Activated T-cell treated with anti-CD3 and anti-CD28 coated beads, Interleukin-2, amount 50 U/mL, for 72 hours (primary cell): Measurements from ENCODE around the gene CCDC167. TPM values are rescaled to one million over a fixed set of nuclear protein-coding genes. Genes with fewer than 3 reads are reported as not detected.

Source experiments
- ATAC-seq, 2 donors: fragments of 150-1000 bp; cut with Tn5 transposase; replicated peaks in 1 of 2; 2 replicates each; pipeline ENCODE4 v1.10.0; 2021; ENCODE audit warnings: moderate library complexity in 2 of 2, mild to moderate bottlenecking in 1 of 2
- DNase-seq, 2 donors: peaks; one replicate each; pipeline ENCODE4 v3.0.0; 2021 to 2022; ENCODE audit warnings: mixed read lengths in 1 of 2
- H3K27ac Mint-ChIP-seq: one replicate; pipeline ENCODE4 v1.8.0; 2022; ENCODE audit warnings: mild to moderate bottlenecking, moderate library complexity, mixed read lengths
- H3K27me3 Mint-ChIP-seq: one replicate; pipeline ENCODE4 v1.8.0; 2022; ENCODE audit warnings: low read depth, mixed read lengths
- H3K36me3 Mint-ChIP-seq, 2 donors: one replicate each; pipeline ENCODE4 v1.8.0; 2022; ENCODE audit warnings: mixed read lengths in 2 of 2, mild to moderate bottlenecking in 1 of 2; ENCODE audit not compliant: insufficient read depth in 2 of 2
- H3K4me1 Mint-ChIP-seq: one replicate; pipeline ENCODE4 v1.8.0; 2022; ENCODE audit warnings: low read depth, mixed read lengths
- H3K4me3 Mint-ChIP-seq, 2 donors: one replicate each; pipeline ENCODE4 v1.8.0; 2022; ENCODE audit warnings: mild to moderate bottlenecking in 2 of 2, mixed read lengths in 2 of 2, moderate library complexity in 2 of 2
- H3K9me3 Mint-ChIP-seq, 2 donors: one replicate each; pipeline ENCODE4 v1.8.0; 2022; ENCODE audit warnings: mixed read lengths in 2 of 2
- total RNA-seq, 2 donors: library from RNA; stranded (reverse); gene quantifications; one replicate each; pipeline ENCODE4 v1.2.3, GENCODE V29; 2022

CCDC167 gene
- total RNA-seq, 2 donors from 2014 or later, result 32.2 to 36.4 TPM

DNA sequence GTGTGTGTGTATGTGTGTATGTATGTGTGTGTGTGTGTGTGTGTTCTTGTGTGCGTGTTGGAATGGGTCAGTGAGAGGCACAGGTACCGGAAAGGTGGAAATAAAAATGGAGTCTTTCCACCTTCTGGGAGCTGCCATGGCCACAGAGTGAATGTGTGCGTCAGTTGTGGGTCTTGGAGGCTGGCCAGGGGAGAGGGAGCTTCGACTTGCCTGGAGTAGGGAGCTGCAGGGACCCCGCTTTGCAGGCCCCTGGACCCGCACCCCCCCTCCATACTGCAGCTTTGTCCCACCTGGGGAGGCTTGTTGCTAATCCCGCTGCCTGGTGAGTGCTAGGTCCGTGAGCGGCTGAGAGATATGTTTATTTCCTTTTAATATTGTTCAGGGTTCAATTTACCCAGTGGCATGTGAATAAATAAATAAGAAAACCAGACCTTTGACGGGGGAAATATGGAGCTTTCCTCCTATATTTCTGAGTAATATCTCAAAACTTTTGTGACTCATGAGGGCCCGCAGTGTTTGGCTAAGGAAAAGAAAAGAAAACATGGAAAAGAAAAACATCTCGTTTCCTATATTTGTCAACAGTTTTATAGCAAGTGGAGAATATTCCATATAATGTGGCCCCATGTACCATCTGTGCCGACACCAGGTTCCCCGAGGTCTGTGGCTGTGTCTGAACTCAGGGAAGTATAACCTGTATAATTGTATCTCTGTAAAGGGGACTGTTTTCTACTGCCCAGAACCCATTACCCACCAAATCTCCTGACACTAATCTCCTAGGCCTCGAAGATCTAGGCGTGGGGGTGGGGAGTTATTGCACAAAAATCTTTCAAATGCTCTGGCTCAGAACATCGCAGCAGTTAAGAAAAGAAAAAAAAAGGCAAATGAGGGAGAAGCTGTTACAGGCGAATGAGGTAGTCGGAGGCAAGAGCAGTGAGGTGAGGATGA lies 24.6 kb upstream of the CCDC167 start:
- no peak for DNase-seq
- ATAC-seq, result no peak
- Mint-ChIP-seq H3K4me1 (peaks cover 57% of the 10 kb centered on the region), H3K27me3 (no peaks in the 10 kb centered on the region), H3K4me3 (no peak overlapping the region), H3K27ac (no peak overlapping the region), H3K9me3 (no peaks in the 10 kb centered on the region), H3K36me3 (no peaks in the 10 kb centered on the region)

DNA sequence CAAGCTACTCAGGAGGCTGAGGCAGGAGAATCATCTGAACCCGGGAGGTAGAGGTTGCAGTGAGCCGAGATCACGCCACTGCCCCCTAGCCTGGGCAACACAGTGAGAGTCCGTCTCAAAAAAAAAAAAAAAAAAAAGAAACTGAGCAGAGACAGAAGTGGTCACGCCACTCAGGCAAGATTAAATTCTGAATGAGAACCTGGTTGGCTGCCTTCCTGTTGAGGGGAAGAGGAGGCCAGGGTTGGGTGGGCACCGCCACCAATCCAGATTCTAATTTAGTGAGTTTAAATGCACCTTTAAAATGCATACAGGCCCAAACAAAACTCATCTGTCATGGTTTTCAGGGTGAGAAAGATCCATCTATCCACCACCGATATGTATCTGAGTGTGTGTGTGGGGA lies 23.7 kb upstream of the CCDC167 start:
- Mint-ChIP-seq H3K4me3 (no peak overlapping the region), H3K27ac (no peak overlapping the region), H3K27me3 (peaks cover 7% of the 10 kb centered on the region), H3K9me3 (no peaks in the 10 kb centered on the region), H3K36me3 (no peaks in the 10 kb centered on the region), H3K4me1 (peaks cover 65% of the 10 kb centered on the region)
- no peak for ATAC-seq
- DNase-seq, result no peak

DNA sequence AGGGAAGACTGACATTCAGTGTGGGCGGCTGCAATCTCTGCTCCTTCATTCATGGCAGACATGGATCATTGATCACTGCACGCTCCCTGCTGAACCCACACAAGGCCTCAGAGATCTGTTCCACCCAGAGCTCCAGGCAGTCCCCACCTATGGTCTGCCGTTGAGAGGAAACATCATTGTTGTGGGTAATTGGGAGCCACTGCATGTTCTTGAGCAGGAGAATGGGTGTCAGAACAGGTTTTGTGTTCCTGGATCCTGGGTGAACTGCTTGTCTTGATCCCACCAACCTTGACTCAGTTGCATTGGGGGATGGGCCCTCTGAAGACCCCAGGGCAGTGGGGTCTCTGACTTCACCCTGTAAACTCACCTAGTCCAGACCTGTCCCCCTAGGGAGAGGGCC lies 23.1 kb upstream of the CCDC167 start:
- no peak for ATAC-seq
- H3K27ac Mint-ChIP-seq, result no peak overlapping the region
- no peak for DNase-seq
- H3K9me3 Mint-ChIP-seq, result no peaks in the 10 kb centered on the region
- H3K36me3 Mint-ChIP-seq, result no peaks in the 10 kb centered on the region
- peaks cover 71% of the 10 kb centered on the region for H3K4me1 Mint-ChIP-seq
- H3K4me3 Mint-ChIP-seq, result no peak overlapping the region
- H3K27me3 Mint-ChIP-seq, result peaks cover 8% of the 10 kb centered on the region

DNA sequence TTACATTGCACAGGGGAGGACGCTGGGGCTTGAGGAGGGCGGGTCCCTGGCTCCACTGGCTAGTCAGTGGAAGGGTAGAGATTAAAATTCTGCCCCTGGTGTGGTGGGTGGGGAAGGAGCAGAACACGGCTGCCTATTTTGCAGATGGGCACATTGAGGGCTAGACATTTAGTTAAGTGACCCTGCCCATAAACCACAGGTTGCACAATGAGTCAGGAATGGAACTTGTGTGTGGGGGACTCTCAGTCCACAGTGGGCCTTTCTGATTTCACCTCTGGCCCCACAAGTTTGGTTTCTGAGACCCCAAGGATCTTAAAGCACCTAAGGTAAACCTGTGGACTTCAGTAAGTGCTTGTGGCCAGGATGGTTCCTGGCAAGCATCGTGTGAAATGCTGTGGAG lies 22.0 kb upstream of the CCDC167 start:
- Mint-ChIP-seq H3K27me3 (peaks cover 8% of the 10 kb centered on the region), H3K9me3 (no peaks in the 10 kb centered on the region), H3K4me1 (peaks cover 83% of the 10 kb centered on the region), H3K27ac (no peak overlapping the region), H3K36me3 (no peaks in the 10 kb centered on the region), H3K4me3 (peak overlapping the region; percentile 20 to 44)
- ATAC-seq, result no peak
- DNase-seq, result no peak

DNA sequence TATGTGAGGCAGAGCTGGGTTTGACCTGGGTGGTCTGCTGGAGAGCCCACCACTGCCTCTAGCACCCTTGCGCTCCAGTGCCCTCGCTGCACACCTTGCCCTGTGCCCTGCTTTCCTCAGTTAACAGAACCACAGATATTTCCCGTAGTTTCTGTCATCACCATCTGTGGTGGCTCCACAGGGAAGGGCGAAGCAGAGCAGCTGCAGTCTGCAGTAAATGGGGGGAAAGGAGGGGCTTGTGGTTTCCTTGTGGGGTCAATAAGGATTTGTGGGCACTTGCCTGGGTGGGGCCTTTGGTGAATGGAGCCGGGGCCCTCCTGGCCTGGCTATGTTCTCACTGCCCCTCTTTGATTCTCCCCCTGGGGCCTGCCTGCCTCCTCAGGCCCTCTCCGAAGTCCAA lies 21.2 kb upstream of the CCDC167 start:
- Mint-ChIP-seq H3K27ac (no peak overlapping the region), H3K27me3 (peaks cover 8% of the 10 kb centered on the region), H3K4me1 (peaks cover 85% of the 10 kb centered on the region)

DNA sequence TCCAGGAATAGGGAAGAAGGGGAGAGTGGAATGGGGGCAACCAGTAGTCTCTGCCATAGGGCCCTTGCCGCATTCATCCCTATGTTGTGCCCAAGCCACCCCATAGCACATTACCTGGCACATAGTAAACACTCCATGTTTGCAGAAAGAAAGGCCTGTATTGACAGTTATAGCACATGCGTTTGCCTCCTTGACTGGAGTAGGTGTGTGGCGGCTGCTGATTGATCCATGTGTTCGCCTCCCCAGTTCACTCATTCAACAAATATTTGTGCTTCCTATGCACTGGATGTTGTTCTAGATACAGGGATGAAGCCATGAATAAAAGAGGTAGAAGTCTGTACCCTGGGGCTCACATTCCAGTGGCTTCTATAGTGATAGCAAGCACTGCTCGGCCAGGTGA lies 19.8 kb upstream of the CCDC167 start:
- H3K4me3 Mint-ChIP-seq, result peak overlapping the region in 1 of 2 donors; percentile 87
- DNase-seq (no peak), ATAC-seq (no peak)
- no peak overlapping the region for H3K27ac Mint-ChIP-seq
- H3K4me1 Mint-ChIP-seq, result peaks cover 85% of the 10 kb centered on the region
- peaks cover 8% of the 10 kb centered on the region for H3K27me3 Mint-ChIP-seq
- H3K36me3 Mint-ChIP-seq, result peaks cover 0 to 2% of the 10 kb centered on the region in 2 donors
- H3K9me3 Mint-ChIP-seq, result no peaks in the 10 kb centered on the region

More for the DNA sequence above, 21.2 kb upstream of the CCDC167 start:
- Mint-ChIP-seq H3K9me3 (no peaks in the 10 kb centered on the region), H3K36me3 (peaks cover 0 to 1% of the 10 kb centered on the region in 2 donors), H3K4me3 (no peak overlapping the region)
- ATAC-seq (no peak), DNase-seq (no peak)

DNA sequence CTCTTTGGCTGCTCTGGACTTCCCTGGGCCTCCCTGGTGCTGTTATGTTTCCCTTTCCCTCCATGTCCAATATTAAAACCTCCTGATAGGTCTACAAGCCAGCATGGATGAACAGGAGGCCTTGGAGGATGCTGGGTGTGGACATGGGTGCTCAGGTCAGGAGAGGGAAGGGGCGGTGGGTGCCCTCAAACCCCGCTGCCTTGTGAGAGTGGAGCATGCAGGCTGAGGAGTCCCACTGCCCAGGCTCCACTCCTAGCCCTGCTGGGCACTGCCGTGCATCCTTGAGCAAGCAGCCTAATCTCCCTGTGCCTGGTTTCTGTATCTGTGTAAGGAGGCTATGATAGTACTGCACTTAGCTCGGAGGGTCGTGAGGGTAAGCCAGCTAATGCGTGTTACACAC lies 18.4 kb upstream of the CCDC167 start:
- H3K9me3 Mint-ChIP-seq, result no peaks in the 10 kb centered on the region
- DNase-seq (no peak), ATAC-seq (no peak)
- peak overlapping the region; percentile 87 for H3K4me3 Mint-ChIP-seq
- H3K27me3 Mint-ChIP-seq, result peaks cover 8% of the 10 kb centered on the region
- H3K27ac Mint-ChIP-seq, result peak overlapping the region; percentile 22
- peaks cover 94% of the 10 kb centered on the region for H3K4me1 Mint-ChIP-seq
- H3K36me3 Mint-ChIP-seq, result peaks cover 0 to 2% of the 10 kb centered on the region in 2 donors

DNA sequence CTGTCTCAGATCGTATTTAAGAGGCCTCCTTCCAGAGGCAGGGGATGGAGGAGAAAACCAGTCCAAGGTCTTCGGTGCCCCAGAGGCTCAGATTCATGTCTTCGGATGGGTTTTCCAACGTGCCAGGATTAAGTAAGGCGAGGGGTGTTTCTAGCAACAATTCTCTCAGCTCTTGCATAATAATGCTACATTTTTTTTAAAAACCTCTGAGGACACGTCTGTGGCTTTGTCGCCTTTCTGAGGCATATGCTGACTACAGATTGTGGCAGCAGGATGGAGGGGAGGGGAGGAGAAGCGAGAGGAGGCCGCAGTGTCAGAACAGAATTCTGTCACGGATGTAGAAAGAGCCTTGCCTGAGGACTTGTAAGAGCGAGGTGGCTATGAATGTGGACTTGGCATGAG lies 17.7 kb upstream of the CCDC167 start:
- Mint-ChIP-seq H3K9me3 (no peaks in the 10 kb centered on the region), H3K27me3 (peaks cover 8% of the 10 kb centered on the region), H3K4me1 (peaks cover 97% of the 10 kb centered on the region), H3K36me3 (peaks cover 0 to 2% of the 10 kb centered on the region in 2 donors), H3K27ac (peak overlapping the region; percentile 87), H3K4me3 (peak overlapping the region; percentile 87)
- DNase-seq (peak; percentile 81 to 86), ATAC-seq (peak; percentile 68 to 69)

DNA sequence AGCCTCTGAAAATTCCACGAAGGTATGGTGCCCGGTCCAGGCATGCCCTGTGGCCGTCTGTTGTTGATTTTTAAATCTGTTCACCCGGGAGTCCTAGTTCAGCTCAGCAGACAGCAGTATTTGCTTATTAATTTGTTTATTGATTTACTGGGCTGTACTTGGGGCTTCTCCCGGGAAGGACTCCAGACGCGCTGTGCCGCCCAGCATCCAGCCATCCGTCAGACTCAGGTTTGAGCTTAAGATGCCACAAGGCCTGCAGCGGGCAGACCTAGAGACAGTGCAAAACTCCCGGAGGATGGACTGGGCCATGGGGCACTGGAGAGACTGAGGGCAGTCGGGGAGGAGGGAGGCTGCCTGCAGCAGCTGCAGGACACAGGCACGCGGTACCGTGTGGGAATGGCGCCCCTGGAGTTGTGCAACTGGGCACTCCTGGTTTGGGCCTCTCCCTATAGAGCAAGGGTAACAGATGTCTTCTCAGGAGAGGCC lies 17.3 kb upstream of the CCDC167 start:
- Mint-ChIP-seq H3K9me3 (no peaks in the 10 kb centered on the region), H3K27ac (peak overlapping the region; percentile 87), H3K4me3 (peak overlapping the region; percentile 87), H3K36me3 (peaks cover 0 to 2% of the 10 kb centered on the region in 2 donors), H3K4me1 (peaks cover 93% of the 10 kb centered on the region), H3K27me3 (peaks cover 8% of the 10 kb centered on the region)
- DNase-seq (peak; percentile 22 to 39), ATAC-seq (peak; percentile 21 to 26)

DNA sequence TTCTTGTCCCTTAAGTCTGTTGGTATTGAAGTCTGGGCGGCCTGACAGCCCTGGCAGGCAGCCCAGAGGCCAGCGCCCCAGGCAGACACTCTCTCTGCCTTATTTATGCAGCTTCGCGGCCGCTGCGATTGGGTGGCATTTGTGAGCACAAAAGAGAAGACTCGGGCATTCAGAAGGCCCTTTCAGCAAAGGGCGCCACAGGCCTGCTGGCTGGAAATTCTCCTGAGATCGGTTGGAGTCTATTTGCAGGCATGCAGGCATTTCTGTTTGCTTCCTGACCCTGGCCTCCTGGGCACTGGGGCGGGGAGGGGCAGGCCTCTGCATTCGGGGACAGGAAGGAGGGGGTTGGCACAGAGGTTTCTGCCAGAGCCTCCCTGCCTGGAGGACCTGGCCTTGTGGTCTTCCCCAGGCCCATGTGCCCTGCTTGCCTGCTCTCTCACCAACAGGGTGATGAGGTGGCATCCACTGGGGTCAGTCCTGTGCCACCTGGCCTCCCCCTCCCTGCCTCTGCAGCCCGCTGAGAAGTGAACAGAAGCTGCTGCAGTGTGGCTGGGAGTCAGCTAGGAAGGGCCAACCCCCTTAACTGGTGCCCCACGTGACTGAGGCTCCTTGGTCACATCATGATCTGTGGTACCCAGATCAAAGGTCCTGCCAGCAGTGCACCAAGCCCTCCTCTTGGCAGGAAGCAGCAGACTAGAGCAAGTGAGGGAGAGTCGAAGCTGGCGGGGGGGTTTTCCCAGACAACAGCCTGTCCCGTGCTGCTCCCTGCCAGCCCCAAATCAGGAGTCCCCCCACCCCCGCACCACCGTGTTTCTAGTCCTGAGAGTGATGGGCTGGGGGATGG lies 16.6 kb upstream of the CCDC167 start:
- peak overlapping the region; percentile 90 for H3K27ac Mint-ChIP-seq
- peak; percentile 84 to 85 for ATAC-seq

DNA sequence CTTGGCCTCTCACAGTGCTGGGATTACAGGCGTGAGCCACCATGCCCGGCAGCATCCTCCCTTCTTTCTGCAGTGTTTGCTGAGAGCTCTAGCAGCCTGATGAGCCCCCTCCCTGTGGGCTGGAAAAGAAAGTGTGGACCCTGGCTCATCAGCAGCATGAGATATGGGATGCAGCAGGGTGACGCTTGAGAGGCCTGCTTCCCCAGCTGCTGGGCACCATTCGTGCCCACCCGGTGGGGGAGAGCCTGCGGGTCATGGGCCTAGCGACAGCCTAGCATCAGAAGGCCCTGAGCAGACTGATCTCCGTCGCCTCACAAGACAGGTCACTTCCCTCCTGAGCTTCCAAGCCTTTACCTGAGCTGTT lies 16.0 kb upstream of the CCDC167 start:
- Mint-ChIP-seq H3K27me3 (peaks cover 8% of the 10 kb centered on the region), H3K9me3 (no peaks in the 10 kb centered on the region), H3K4me3 (peak overlapping the region; percentile 87), H3K27ac (peak overlapping the region; percentile 90), H3K36me3 (peaks cover 0 to 2% of the 10 kb centered on the region in 2 donors), H3K4me1 (peaks cover 85% of the 10 kb centered on the region)
- no peak for ATAC-seq
- no peak for DNase-seq

More for the DNA sequence above, 16.6 kb upstream of the CCDC167 start:
- no peaks in the 10 kb centered on the region for H3K9me3 Mint-ChIP-seq
- peak overlapping the region; percentile 87 for H3K4me3 Mint-ChIP-seq
- peaks cover 91% of the 10 kb centered on the region for H3K4me1 Mint-ChIP-seq
- peaks cover 0 to 2% of the 10 kb centered on the region in 2 donors for H3K36me3 Mint-ChIP-seq
- H3K27me3 Mint-ChIP-seq, result peaks cover 8% of the 10 kb centered on the region
- DNase-seq, result peak; percentile 86 to 93

DNA sequence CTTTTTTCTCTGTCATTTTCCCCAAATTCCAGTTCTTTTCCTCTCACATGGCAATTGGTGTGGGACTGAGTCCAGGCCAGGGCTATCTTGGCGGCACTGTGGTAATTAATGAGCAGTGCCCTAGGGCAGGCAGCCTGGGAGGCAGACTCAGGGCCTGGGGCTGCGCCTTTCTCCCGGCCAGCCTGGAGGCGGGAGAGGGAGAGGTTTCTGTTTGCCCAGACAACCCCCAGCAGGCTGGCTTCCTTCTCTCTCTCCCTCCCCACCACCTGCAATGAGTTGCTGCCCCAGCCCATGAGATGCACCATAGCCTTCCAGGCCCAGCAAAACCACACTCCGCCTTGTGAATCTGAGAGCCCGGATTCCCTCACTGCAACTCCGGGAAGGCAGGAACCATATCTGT lies 15.1 kb upstream of the CCDC167 start:
- DNase-seq (no peak), ATAC-seq (no peak)
- Mint-ChIP-seq H3K4me1 (peaks cover 84% of the 10 kb centered on the region), H3K27me3 (peaks cover 8% of the 10 kb centered on the region), H3K36me3 (peaks cover 0 to 2% of the 10 kb centered on the region in 2 donors), H3K27ac (peak overlapping the region; percentile 50), H3K4me3 (peak overlapping the region; percentile 87), H3K9me3 (no peaks in the 10 kb centered on the region)

DNA sequence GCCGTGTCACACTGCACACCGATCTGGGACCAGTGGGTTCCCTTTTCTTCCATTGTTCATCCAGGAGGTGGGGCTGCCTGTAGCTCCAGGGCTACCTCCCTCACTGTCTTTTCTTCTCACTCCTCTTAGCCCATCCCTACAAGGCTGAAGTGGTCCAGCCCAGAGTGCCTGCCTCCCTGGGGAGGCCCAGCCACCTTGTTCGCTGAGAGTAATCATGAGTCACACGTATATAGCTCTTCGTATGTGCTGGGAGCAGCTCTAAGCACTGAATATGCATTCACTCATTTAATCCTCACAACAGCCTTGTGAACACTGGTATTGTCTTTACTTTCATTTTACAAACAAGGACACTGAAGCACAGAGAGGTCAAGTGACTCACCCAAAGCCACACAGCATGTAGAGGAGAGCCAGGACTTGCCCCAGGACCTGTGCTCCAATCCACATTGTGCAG lies 14.7 kb upstream of the CCDC167 start:
- H3K36me3 Mint-ChIP-seq, result peaks cover 0 to 2% of the 10 kb centered on the region in 2 donors
- H3K27me3 Mint-ChIP-seq, result peaks cover 8% of the 10 kb centered on the region
- H3K4me1 Mint-ChIP-seq, result peaks cover 83% of the 10 kb centered on the region
- peak overlapping the region; percentile 87 for H3K4me3 Mint-ChIP-seq
- ATAC-seq (peak; percentile 59 to 62), DNase-seq (peak; percentile 55 to 67)
- H3K9me3 Mint-ChIP-seq, result peaks cover 0 to 2% of the 10 kb centered on the region in 2 donors
- H3K27ac Mint-ChIP-seq, result no peak overlapping the region
